Stimulated activated CD4-positive, alpha-beta T cell treated with anti-CD3 and anti-CD28 coated beads, Interleukin-12 subunit alpha, Interleukin-12 subunit beta, amount 100 ng/mL, for 24 hours (primary cell): ENCODE data around the gene IGFBPL1.
A peak's percentile ranks its signal among the peaks of the same experiment; 100 is the strongest.
"Not testable (repeated sequence)": the region's sequence is repeated elsewhere in the genome, so short reads cannot be mapped to it uniquely, and the experiment has no call there.

Experiments used
- DNase-seq, 2 experiments: peaks; one replicate each; pipeline ENCODE4 v3.0.0-alpha.2; 2020; ENCODE audit warnings: low read depth in 2 of 2

IGFBPL1 gene

DNA sequence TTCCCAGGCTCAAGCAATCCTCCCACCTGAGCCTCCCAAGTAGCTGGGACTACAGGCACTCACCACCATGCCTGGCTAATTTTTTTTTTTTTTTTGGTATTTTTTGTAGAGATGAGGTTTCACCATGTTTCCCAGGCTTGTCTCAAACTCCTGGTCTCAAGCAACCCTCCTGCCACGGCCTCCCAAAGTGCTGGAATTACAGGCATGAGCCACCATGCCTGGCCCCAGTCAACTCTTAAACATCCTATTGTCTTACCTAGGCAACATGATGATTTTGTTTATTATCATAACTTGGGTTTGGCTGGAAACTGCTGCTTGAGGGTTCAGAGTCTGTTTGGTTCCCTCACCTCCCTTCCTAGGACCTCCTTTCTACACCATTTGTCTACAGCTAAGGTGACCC lies 25.1 kb downstream of the IGFBPL1 start:
- not testable (repeated sequence) for DNase-seq

DNA sequence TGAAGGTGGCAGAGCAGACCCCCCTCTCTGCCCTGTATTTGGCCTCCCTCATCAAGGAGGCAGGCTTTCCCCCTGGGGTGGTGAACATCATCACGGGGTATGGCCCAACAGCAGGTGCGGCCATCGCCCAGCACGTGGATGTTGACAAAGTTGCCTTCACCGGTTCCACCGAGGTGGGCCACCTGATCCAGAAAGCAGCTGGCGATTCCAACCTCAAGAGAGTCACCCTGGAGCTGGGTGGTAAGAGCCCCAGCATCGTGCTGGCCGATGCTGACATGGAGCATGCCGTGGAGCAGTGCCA lies 27.9 kb downstream of the IGFBPL1 start:
- no peak for DNase-seq

DNA sequence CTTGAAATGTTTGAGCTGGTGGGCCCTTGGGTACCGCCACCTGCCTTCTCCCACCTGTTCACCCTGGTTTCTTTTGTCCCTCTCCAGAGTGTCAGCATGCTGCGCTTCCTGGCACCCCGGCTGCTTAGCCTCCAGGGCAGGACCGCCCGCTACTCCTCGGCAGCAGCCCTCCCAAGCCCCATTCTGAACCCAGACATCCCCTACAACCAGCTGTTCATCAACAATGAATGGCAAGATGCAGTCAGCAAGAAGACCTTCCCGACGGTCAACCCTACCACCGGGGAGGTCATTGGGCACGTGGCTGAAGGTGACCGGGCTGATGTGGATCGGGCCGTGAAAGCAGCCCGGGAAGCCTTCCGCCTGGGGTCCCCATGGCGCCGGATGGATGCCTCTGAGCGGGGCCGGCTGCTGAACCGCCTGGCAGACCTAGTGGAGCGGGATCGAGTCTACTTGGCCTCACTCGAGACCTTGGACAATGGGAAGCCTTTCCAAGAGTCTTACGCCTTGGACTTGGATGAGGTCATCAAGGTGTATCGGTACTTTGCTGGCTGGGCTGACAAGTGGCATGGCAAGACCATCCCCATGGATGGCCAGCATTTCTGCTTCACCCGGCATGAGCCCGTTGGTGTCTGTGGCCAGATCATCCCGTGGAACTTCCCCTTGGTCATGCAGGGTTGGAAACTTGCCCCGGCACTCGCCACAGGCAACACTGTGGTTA lies 28.4 kb downstream of the IGFBPL1 start:
- no peak for DNase-seq

DNA sequence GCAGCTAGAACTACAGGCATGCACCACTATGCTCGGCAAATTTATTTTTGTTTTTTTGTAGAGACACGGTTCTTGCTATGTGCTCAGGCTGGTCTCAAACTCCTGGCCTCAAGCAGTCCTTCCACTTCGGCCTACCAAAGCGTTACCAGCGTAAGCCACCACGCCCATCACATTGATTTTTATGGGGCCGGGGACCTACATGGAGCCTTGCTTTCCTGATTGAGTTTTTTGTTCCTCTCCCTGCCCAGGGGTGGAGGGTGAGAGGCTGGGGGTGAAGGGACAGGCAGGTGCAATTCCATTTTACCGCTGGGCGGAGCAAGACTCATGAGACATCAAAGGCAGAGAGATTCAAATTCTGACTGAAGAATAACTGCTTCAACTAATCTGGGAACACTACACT lies 29.8 kb downstream of the IGFBPL1 start:
- no peak for DNase-seq

DNA sequence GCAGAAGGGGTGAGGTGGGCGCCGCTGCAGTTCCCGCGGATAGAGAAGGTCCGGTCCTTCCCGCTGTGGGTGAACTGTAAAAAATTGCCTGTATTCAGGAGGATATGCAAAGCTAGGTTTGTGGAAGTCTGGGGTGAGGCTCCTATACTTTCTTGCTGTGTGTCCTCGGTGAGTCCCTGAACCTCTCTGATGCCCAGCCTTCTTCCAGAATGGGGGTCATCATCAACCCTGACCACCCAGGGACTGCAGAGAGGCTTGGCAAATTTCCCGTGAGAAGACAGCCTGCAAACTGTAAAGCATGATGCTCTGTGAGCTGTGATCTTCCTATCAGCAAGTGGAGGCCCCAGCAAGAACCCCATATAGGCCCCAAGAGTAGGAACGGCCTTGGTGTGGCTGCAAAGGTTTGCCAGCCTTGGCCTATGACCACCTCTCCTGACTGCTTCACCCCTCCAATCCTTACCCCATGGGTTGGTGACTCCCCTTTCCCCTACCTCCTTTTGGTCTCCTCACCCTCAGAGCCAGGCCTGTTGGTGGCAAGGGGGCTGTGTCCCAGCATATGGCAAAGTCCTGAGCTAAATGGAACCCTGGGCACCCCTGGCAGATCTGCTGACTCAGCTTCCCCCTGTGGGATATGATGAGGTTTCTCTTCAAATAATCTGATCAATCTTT lies 31.0 kb downstream of the IGFBPL1 start:
- DNase-seq, result peak in 1 of 2 experiments; percentile 1

DNA sequence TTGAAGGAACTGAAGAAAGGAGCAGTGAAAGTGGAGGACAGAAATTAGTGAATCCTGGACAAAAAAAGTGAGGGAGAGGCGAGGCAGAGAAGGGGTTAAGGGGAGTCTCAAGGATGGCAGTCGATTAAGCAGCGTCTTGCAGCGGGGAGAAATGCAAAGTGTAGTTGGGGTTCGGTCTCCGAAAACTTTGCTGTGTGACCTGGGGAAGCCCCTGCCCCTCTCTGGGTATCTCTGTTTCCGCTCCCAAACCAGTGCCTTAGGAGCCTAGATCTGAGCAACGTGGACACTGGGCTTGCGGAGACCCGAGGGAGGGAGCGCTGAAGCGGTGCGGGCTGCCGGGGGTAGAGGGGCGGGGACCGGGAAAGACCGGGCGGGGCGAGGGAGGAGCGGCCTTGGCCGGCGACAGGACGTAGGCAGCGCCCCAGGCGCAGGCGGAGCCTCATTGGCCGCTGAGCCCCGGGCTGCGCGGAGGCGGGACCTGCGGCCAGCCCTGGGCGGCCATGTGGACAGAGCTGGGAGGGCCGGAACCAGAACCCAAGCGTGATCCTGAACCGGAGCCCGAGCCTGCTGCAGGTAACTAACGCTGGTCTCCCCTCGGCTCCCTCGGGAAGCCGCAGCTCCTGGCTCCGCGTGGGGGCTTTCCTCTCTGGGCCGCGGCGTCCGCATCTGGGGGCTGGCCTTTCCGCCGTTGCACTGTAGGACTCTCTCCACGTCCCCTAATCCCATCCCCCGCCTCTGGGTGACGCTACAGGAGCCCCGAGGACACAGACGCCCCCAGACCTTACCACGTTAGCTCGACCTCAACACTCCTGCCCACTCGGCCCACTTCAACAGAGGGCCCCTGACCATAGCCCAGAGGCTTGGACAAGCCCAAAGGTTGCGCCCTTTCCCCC lies 31.8 kb downstream of the IGFBPL1 start, which contains the start of gene ALDH1B1:
TSS of gene ALDH1B1 (plus strand) at position 468 of the 893 bp plus-strand sequence. CDS start 3,047 bp downstream, outside the sequence.
- DNase-seq, result peak; percentile 34 to 67

DNA sequence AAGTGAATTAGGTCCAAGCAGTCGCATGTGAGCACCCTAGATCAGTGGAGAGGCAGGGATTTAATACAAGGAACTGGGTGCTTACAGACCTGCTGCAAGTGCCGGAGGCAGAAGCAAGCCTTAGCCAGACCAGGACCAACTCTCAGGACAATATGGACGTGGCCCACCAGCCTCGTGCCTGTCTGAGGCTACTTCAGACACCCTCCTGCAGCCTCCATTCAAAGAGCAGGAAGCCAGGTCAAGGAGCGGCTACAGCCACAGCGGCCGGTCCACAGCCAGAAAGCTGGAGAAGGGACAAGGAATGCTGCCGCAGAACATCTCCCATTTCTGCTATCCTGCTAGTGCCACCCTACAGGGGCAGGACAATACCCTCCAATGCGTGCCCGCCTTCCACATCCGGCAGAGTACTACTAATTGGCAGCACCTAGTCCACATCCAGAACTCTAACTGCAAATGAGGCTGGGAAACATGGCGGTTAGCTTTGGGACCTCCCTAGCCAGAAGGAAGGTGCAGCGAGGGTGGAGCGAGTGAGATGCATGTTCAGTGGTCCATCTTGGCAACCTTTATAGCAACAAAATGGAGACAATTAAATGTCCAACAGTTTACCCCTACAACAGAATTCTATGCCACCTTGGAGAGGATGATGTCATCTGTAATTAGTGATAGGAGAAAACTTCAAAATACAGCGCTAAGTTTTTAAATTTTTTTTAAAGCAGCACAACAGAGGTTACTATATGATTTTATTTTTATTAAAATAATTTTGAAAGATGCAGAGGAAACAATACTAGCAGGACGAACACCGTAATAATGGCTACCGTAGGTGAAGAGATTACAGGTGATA lies 32.8 kb downstream of the IGFBPL1 start:
- DNase-seq, result no peak

DNA sequence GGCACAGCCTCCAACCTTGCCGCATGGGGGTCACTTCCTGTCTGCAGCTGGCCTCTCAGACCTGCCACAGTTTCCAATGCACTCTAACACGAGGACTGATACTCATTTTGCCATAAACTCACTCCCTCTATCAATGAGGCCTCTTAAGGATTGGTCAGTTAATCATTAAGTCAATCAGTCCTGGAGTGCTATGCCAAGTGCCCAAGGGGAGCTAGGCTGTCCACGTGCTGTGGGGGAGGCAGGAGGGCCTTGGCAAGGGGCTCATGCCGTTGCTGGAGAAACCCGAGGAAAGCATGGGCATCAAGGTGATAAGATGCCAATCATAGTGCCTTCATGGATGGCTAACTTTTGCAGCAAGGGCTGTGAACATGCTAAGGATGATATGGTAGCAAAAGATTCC lies 33.4 kb downstream of the IGFBPL1 start:
- DNase-seq, result no peak

DNA sequence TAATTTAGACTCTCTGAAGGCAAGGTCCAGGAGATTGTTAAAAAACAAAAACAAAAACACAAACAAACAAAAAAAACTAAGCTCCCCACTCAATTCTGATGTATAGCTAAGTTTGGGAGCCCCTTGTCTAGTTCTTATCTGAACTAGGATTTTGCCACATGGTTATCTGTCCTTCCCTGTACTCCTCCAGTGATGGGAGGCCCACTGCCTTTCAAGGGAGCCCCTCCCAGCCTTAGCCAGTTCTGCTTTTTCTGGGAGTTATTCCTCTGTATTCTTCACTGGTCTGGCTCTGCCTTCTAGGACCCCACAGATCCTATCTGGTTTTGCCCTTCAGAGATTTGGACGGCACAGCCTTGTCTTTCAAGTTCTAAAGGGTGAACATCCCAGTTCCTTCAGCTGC lies 33.8 kb downstream of the IGFBPL1 start:
- DNase-seq, result no peak

DNA sequence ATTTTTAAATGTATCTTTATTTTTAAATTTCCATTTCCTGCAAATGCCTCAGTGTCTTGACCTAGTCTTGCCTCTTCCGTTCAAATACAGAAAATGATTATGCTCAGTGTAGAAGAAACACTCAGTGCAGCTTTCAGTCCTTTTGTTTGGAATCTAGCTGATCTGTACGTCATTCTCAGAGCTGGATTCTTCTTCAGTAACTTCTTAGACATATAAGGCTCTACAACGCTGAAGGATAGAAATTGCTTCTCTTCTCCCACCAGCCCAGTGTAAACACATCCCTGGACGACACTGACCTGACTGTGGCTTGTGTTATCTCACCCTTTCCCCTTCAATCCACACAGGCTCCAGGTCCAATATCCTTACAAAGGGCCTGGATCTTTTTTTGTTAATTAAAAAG lies 34.9 kb downstream of the IGFBPL1 start:
- DNase-seq, result no peak

DNA sequence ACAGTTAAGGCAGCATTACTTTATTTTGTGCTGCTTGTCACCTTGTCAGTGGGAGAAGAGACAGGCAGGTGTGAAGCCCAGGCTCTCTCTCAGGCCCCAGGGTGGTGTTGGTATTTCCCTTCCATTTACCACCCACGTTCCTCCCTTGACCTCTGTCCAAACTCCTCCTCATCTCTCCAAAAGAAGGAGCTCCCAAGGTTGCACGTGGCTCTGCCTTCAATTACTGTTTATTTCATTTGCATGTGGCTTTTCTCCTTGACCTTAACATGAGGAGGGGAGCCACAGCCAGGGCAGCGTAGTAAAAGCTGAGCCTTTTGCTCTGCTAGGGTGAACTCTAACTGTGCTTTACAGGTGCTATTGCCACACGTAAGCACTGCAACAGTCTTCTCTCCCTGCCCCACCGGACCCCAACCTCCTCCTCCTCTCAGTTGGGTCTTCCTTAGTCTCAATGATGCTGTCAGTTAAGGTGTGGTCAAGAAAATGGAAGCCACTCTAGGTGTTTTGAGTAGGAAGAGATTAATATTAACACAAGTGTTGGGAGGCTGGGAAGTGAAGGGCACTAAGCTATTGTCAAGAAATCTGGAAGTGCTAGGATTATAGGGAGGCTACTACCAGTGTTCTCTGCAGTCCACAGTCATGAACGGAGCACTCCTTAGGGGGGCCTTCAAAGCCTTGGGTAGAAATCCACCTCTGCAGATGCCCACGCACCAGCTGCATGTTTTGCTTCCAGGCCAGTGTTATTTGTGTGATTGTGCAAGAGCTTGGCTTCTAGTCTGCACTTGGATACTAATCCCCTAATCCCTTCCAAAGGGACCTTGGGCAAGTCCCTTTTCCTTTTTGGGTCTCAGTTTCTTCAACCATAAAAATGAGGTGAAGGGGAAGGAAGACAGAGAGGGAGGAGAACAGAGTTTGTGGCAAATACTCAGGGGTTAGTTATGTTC lies 35.7 kb downstream of the IGFBPL1 start:
- no peak for DNase-seq

DNA sequence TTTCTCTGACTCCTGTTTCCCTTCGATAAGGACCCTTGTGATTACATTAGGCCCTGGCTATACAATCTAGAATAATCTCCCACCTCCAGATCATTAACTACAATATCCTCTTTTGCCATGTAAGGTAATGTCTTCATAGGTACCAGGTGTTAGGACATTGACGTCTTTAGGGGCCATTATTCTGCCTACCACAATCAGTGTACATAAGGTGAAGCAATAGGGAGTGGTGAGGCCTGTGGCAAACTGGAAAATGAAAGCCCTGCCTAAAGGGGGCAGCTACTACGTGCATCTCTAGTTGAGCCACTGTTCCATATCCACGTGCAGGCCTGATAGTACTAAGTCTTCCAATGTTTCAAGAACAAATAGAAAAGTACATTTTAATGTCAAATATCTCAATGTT lies 36.5 kb downstream of the IGFBPL1 start:
- DNase-seq, result no peak

DNA sequence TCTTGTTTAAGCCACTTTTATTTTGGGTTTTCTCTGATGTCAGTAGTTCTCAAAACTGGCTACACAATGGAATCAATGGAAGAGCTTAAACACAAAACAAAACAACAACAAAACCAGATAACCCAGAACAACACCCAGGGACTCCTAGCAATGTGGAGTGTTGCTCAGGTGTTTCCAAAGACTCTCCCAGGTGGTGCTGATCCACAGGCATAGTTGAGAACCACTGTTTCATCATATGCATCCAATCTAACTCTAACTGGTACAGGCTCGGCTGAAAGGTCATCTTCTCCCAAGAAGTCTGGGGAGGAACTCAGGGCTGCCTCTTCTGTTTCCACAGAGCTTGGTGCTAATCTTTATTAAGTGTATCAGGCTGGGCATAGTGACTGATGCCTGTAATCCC lies 37.2 kb downstream of the IGFBPL1 start:
- DNase-seq, result no peak

DNA sequence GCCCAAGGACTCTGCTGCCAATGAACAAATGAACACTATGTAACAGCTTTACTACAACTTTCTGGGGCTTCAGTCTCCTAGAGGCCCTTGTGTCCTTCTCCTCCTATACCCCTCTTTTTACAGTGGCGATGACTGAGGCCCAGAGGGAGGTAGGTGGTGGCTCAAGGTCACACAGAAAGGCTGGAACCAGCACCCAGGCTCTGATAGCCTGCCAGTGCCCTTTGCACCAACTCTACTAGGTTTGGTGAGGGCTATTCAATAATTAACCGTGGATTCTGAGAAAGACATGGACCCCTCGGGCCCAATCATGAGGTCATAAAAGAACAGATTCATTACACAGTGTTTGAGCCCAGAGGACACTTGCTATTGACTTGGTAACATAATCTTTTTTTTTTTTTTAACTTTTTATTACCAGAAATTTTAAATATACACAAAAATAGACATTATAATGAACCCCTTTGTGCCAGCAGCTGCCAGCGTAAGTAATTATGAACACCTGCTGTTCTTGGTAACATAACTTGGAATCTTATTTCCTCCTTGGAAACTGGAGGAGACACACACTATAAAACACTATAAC lies 37.8 kb downstream of the IGFBPL1 start:
- DNase-seq, result no peak

DNA sequence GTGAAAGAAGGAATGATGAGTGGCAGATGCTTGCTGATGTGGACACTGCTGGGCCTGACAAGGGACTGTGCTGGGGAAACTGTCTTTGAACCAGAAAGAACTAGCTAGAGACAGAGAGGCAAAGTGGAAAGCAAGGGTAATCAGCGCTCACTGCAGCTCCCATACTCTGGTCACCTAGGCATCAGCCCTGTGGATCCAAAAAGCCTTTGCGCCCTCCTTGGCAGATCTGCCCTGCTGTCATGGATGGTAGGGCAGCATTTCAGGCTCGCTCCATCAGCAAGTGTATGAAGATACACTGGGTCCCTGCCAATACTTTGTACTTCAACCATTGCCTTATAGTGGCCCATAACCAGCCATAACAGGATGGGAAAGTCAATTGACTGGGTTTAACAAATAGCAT lies 38.4 kb downstream of the IGFBPL1 start:
- DNase-seq, result no peak

DNA sequence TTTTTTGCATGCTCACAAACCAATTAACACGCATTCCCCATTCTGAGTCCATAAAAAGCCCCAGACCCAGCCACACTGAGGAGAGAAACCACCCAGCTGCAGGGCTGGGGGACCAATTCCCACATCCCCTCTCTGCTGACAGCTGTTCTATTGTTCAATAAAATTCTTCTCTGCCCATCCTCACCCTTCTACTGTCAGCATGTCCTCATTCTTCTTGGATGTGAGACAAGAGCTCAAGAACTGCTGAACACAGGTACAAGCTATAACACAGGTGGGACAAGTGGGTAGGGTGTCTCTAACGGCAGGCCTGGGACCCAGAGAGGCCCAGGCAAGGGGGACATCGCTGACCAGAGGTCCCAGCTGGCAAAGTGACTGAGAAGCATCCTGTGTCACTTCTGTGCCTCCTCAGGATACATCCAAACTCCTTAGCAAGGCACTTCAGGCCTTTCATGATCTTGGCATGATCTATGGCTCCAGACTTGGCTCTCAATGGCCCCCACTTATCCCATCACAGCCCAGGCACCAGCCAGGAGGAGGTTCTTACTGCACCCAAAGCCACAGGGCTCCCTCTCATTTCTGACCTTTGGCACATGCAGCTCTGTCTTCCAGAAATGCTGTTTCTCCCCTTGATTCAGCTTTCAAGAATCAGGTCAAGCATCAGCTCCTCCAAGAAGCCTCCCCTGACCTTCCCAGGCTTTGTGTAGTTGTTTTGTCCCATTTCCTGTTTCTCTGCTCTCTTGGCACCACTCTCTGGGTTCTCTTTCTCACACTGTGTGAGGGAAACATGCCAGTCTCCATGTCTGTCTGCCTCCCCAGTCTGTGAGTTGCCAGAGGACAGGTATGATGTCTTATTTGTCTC lies 39.0 kb downstream of the IGFBPL1 start:
- no peak for DNase-seq

DNA sequence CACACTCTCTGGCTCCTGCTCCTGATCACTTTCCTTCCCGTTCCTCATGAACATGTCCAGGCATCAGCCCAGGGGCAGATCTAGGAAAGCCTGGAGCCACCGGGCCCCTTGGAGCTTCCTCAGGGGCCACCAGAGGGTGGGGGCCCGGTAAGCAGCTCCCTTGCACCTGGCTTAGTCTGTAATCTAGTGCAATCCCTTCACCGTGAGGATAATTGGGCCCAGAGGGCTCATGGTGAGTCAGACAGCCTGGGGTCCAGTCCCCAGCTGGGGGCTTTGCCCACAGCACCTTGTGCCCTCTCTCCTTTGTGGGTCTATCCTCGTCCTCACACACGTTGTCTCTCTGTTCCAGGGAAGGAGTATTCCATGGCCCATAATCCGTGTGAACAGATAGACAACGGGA lies 42.1 kb downstream of the IGFBPL1 start:
- DNase-seq, result no peak

DNA sequence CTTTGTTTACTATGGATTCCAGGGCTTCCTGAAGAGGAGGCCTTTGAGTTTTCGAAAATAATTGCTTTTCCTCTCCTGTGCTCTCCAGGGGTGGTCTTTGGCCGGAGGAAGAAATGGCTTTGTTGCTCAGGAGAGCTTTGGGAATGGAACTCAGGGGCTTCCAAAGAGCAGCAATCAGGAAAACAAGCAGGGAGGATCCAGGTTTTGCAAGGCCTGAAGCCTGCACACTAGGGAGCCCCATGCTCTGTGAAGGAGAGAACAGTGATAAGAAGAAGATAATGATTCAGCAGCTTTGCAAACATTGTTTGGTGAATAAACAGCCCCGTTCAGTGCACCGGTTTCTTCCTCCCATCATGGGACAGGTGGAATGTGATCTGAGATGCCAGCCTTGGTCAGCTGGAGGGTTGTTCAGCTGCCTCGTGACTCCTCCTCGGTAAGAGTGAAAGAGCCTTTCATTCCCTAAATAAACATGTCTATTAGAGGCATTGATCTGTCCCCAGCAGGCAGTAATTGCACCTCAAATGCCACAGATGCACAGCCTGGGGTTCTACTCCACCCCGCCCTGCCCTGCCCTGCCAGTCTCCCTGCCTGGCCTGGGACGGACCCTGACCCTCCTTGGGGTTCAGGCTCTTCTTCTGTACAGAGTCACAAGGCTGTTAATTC lies 43.3 kb downstream of the IGFBPL1 start:
- no peak for DNase-seq
